Measurements from ENCODE around the gene OSBPL7.

The OSBPL7 gene

GRCh38 chr17:47853616-47854015, 32.0 kb upstream of the OSBPL7 start:
- TF ChIP-seq, protein P1, sequence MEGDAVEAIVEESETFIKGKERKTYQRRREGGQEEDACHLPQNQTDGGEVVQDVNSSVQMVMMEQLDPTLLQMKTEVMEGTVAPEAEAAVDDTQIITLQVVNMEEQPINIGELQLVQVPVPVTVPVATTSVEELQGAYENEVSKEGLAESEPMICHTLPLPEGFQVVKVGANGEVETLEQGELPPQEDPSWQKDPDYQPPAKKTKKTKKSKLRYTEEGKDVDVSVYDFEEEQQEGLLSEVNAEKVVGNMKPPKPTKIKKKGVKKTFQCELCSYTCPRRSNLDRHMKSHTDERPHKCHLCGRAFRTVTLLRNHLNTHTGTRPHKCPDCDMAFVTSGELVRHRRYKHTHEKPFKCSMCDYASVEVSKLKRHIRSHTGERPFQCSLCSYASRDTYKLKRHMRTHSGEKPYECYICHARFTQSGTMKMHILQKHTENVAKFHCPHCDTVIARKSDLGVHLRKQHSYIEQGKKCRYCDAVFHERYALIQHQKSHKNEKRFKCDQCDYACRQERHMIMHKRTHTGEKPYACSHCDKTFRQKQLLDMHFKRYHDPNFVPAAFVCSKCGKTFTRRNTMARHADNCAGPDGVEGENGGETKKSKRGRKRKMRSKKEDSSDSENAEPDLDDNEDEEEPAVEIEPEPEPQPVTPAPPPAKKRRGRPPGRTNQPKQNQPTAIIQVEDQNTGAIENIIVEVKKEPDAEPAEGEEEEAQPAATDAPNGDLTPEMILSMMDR (IDR thresholded peaks at IDR 0.05; ENCODE audit: insufficient read depth, low read depth, low read length, missing control alignments) = no peak
- DNase-seq (ENCODE audit: low read depth) = no peak
- no peak overlapping the region for H3K4me3 ChIP-seq (ENCODE audit: low read depth, low read length)

DNA sequence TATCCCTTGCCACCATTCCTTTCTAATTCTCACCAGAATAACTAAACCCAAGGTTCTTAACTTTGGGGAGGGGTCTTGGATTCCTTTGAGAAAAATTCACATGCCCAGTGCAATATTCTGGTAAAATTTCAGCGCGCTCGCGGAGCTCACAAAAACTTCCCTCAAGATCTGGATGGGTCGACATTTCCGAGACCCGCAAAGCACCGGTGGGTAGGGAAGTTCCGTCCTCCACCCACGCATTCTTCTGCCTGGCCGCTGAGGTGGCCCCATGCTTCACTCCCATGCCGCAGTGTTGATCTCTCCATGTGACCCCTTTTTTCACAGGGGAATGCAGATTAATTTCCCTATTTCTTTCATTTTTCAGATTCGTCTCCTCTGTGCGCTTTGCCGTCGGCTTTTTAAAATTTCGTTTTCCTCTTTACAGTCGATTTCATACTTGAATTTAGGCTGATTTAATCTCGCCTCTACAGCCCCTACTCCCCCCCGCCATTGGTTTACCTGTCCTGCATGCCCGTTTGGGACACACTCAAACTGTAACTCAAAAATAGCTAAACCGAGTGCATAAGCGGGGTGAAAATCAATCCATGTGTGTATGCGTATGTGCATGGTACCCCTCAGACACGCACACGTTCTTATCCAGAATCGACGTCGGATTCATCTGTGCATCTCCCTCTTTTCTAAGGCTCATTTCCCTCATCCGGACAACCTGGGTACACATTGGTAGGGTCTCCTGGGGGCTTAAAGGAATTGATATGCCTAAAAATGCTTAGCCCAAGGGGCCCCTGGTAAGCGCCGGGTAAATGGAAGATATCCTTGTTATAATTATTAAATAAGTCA, 30.7 kb upstream of the OSBPL7 start:
- no peak for DNase-seq (ENCODE audit: low read depth)
- no peak overlapping the region for H3K4me3 ChIP-seq (ENCODE audit: low read depth, low read length)
- TF ChIP-seq, protein P1 (IDR thresholded peaks at IDR 0.05; ENCODE audit: insufficient read depth, low read depth, low read length, missing control alignments) = no peak

DNA sequence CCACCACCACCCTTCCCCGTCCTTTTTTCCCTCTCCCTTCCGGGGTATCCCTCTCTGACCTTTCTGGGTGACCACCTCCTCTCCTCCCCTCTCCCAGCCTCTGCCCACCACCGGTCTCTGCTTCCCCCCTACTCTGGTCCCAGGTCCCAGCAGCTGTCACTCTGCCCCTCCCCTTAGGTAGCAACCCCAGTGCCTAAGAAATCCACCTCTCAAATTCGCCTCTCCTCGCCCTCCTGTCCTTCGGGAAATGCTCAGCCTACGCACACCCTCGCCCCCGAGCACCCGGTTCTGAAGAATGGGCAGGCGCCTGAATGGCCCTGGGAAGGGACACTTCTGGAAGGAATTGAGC, 30.1 kb upstream of the OSBPL7 start:
- TF ChIP-seq, protein P1 (IDR thresholded peaks at IDR 0.05; ENCODE audit: insufficient read depth, low read depth, low read length, missing control alignments) = no peak
- DNase-seq (ENCODE audit: low read depth) = no peak
- no peak overlapping the region for H3K4me3 ChIP-seq (ENCODE audit: low read depth, low read length)

DNA sequence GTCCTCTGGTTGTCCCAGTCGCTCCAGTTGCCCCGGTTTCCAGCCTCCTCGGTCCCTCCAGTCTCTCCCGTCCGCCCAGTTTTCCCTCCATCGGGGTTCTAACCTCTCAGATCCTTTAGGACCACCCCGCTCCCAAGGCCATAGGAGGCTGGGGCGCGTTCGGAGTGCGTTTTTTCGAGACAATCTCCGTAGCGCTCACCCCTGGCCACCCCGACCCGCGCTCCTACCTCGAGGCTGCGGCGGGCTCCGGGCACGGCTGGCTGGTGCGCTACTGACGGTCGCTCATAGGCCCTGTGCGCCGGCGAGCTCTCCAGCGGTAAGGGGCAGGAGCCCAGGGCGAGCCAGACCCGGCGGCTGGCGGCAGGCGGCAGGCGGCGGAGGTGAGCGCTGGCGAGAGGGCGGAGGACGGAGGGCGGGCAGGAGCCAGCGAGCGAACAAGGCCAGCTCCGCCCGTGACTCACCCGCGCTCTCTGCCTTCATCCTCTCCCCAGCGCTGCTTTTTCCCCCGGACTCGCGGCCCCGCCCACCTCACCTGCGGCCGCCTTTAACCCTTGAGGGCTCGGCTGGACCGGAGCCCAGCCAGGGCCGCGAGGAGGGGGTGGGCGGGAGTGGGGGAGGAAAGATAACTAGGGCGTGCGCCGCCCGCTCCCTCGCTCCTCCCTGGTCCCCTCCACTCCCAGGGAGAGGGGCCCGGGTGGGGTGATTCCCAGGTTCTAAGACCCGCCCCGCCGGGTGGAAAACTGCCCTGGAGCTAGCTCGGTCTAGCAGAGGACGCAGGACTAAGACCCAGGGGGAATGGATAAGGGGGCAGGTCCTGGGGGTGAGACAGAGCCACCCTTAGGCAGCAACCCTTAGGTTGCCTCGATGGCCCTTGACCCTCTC, 29.3 kb upstream of the OSBPL7 start, which contains the start of gene SP6:
SP6 (minus strand) TSS at position 472 of the 882 bp plus-strand sequence. CDS start 2,734 bp downstream, outside the sequence.
- DNase-seq (ENCODE audit: low read depth) = no peak
- TF ChIP-seq, protein P1 (IDR thresholded peaks at IDR 0.05; ENCODE audit: insufficient read depth, low read depth, low read length, missing control alignments) = no peak
- H3K4me3 ChIP-seq (ENCODE audit: low read depth, low read length) = no peak within 1 kb of the TSS

DNA sequence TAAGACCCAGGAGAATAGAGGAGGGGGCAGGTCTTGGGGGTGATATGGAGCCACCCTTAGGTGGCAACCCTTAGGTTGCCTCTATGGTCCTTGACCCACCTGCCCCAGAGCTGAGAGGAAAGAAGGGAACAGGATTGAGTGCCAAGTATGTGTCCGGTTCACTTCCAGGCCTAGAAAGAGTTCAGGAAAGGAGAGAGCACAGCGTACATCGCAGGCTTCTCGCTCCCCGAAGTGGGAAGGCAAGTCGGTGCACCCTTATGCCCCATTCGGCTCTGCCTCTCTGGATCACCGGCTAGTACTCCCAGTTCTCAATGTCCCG, 28.7 kb upstream of the OSBPL7 start:
- H3K4me3 ChIP-seq (ENCODE audit: low read depth, low read length) = no peak overlapping the region

GRCh38 chr17:47848198-47848513, 26.6 kb upstream of the OSBPL7 start:
- TF ChIP-seq, protein P1 (IDR thresholded peaks at IDR 0.05; ENCODE audit: insufficient read depth, low read depth, low read length, missing control alignments) = no peak
- no peak for DNase-seq (ENCODE audit: low read depth)
- no peak overlapping the region for H3K4me3 ChIP-seq (ENCODE audit: low read depth, low read length)

More for the DNA sequence above, 28.7 kb upstream of the OSBPL7 start:
- TF ChIP-seq, protein P1 (IDR thresholded peaks at IDR 0.05; ENCODE audit: insufficient read depth, low read depth, low read length, missing control alignments) = no peak
- DNase-seq (ENCODE audit: low read depth) = no peak
